ENCODE data around the gene TNFRSF18.

Gene TNFRSF18

DNA sequence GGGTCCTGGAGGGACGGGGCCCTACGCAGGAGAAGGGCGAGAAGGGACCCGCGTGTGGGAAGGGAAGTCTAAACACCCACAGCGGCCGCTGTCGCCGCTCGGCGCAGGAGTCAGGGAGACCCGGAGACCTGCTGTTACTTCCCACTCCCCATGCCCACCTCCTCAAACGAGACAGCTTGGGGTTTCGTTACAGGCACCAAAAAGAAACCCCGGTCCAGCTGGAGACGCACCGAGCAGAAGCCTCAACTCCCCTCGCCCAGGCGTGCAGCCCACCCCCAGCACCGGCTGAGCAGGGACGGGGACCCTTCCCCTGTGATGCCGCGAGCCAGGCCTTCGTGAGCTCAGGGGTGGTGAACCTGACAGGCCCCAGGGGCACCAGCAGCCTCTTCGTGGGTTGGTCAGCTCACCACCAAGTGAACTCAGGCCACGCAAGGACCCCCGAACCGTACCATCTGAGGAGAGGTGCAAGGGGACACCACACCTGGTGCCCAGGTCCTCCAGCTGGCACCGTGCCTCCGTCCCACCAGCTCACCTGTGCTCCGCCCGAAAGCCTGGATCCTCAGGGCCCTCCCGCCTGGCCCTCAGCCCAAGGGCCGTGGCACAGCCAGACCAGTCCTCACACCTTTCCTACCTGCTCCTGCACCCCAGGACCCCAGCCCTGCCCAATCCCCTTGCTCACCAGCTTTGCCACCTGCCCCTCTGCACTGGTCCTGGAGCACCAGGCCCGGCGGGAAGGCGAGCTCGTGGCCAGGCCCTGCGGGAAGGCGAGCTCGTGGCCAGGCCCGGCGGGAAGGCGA, 20.4 kb upstream of the TNFRSF18 start:
- no peak for DNase-seq

DNA sequence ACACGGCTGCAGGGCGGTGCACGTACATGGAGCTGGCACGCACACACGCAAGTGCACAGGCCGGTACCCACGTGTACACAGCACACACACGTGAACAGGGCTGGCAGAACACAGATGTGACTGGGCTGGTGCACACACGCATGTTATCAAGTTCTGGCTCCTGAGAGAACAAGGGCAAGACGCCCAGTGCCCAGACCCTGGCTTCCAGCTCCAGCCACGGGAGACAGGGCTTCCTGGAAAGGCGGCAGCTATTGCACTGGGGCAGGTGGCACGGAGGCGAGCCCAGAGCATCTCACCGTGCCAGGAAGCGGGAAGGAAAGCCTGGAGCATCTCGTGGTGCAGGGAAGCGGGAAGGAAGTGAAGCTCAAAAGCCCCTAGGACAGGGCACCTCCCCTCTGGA, 19.5 kb upstream of the TNFRSF18 start:
- no peak for DNase-seq

DNA sequence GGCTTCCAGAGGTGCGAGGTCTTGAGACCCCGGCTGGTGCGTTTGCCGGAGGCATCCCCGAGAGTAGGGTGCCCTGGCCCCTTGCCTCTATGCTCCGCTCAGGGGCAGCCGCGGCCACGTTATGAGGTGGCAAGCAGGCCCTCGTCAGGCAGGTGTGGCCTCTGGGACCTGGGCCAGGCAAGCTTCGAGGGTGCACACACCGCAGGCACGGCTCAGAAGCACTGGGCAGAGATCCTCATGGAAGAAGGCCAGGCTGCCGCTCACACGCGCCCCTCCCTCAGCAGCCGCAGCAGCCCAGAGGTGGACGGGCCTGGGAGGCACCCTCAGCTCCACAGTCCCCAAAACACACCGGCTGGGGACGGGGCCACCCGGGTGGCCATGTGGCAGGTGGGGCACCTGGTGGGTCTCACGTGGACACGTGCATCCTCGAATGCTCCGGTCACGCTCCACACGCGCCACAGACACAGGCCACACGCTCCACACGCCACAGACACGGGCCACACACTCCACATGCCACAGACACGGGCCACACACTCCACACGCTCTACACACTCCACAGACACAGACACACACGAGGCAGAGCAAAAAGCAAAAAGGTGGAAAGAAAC, 18.9 kb upstream of the TNFRSF18 start:
- DNase-seq: no peak

DNA sequence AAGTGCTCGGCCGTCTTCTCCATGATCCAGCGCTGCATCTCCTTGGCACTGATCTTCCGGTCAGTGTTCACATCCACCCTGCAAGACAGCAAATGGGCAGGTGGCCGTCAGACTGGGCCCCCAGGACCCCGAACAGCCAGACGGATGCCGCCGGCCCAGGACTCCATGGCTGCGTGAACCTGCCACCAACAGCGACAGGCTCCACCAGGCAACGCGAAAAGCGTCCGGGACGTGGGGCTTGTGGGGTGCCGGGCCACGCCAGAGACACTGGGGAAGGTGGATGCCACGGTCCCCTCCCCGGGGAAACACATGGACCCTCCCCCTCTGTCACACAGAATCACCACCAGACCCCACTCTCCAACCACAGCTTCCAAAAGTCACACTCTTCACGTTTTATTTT, 17.5 kb upstream of the TNFRSF18 start:
- DNase-seq: no peak

DNA sequence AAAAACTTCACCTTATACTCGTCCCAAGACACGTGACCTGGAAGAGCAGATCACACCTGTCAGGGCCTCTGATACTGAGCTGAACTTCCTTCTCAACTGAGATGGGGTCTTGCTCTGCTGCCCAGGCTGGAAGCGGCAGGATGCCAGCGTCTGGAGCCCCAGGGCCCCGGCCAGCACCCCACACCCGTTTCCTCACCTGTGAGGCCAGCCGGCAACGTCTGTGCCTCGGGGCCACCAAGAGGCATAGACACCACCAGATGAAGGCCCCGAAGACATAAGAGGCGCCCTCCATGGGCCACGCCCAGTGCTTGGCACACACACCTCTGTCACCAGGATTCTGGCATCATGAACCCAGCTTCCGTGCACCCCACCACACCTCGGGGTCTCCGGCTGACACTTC, 16.9 kb upstream of the TNFRSF18 start:
- no peak for DNase-seq

DNA sequence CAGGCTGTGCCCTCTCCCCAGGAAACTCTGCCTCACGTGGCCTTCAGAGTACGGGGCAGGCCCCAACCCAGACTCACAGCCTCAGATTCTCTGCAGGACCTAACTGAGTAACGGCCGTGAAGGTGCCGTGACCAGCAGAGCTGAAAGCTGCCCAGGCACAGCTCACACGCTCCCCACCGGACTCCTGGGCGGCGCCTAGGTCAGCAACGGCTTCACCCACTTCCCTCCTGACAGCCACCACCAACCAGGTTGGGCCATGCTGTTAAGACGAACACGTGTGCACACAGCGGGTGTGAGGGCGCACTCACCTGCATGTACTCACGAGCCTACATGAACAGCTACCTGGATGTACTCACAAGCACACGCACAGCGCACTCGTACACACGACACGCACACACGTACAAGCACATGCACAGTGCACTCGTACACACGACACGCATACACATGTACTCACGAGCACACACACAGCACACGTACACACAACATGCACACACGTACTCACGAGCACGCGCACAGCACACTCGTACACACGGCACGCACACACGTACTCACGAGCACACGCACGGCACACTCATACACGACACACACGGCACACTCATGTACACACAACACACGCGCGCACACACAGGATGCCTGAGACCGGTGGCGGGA, 16.3 kb upstream of the TNFRSF18 start:
- no peak for DNase-seq

DNA sequence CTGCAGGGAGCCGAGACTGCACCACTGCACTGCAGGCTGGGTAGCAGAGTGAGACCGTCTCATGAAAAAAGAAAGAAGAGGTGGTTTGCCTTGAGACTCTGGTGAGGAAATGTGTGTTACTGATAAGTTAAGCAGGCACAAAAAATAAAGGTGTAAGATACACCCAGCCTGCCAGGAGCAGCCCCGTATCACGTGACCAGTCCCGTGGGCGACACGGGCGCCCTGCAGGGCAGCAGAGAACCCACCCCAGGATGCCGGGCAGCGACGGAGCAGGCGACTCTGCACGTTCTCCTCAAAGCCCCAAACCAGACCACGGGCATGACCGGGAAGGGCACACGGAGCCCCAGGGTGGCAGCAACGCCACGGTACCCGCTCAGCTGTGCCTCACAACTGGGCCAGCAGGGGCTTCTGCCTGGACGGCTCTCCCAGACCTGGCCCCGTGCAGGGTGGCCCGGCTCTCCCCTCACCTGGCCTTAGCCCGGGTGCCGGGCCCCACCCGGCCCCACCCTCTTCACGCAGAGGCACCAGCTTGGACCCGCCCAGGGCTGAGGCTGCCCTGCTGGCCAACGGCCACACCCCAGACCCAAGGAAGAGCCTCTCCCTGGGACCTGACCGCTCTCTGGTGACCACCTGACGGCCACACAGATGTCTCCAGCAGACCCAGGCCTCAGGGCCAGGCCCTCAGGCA, 15.6 kb upstream of the TNFRSF18 start:
- no peak for DNase-seq

DNA sequence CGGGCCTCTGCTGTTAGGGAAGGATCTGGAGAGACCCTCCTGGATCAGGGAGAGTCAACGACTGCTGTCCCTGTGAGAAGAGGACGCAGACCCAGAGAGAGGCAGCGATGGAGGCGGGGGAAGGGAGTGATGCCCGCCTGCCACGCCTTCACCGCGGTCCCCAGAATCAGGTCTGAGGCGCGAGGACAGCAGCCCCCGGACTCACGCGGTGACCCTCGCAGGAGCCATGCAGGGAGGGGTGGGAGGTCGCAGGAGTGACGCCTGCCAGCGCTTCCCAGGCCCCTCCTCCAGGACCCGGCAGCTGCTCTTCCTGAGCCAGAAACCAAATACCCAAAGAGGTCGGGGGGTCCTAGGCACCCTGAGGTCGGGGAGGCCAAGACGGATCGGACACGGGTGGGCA, 13.8 kb upstream of the TNFRSF18 start:
- DNase-seq: no peak

DNA sequence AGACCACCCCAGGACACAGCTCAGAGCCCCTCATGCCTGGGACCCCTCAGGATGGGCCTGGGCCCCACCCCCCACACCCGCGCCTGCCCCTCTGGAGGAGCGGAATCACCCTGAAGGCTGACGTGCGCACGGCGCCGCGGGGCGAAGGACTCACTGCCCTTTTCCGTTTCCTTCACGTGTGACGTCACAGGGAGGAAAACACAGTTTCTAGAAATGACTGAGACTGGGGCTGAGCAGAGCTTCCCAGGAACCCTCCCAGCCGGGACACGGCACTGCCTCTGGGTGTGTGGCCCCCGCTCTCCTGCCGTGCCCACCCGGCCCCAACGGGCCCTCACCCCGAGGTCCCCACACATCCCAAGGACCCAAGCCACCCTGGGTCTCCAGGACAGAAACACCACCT, 12.9 kb upstream of the TNFRSF18 start:
- no peak for DNase-seq

DNA sequence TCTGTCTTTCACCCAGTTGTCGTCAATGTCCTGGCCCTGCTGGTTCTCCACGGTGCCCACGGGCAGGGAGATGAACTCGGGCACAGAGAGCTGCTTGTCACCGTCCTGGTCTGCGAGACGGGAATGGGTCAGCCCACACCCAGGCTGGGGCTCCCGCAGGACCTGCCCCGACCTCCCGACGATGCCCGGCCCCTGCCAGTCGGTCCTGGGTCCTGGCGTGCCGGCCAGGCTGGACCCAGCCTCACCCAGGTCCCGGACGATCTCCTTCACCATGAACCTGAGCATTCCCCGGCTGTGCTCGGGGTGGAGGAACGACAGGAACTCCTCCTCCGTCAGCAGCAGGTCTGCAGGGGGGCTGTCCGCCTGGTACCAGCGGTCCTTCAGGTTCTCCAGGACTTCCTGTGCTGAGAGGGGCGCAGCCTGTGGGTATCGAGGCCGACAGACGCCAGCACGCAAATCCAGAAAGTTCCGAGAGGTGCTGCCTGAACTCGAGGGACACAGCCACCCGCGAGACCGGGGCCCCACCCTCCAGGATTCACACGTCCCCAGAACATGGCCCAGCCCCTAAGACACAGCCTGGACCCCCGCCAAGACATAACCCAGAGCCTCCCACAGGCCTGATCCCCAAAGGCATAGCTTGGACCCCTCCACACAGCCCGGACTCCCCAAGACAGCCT, 12.3 kb upstream of the TNFRSF18 start:
- no peak for DNase-seq

DNA sequence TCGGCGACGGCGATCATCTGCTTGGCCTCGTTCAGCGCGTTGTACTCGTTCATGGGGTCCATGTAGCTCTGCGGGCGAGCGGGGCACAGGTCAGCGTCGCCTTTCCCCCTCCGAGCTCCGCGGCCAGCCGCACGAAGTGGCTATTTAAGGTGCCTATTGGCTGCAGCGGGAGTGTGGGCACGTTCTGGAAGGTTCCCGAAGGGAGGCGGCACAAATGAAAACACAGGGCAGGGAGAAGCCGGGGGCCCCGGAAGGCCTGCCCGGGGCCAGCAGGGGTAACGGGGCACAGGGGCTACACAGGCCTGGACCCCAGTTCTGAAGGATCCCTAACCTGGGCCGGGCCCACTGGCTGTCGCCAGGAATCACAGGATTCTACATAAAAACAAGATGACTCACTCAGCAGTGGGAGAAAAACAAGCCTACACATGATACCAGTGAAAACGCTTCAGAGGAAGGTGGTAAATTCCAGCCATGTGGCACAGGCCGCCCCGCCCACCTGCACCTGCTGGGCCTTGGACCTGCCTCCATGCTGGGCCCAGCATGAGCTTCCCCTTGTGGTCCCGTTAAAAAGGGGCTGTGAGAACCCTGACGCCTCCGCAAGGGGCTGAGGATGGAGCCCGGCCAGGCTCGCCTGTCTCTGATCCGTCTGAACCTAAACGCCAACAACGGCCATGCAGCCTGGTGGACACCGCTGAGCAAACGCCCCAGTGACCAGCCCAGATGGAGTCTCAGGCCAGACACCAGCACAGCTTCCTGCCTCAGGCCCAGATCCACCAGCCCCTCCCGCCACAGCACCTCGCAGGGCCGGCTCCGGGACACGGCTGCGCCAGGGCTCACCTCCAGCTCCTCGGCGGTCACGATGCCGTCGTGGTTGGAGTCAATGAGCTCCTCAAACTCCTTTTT, 11.5 kb upstream of the TNFRSF18 start:
- no peak for DNase-seq

DNA sequence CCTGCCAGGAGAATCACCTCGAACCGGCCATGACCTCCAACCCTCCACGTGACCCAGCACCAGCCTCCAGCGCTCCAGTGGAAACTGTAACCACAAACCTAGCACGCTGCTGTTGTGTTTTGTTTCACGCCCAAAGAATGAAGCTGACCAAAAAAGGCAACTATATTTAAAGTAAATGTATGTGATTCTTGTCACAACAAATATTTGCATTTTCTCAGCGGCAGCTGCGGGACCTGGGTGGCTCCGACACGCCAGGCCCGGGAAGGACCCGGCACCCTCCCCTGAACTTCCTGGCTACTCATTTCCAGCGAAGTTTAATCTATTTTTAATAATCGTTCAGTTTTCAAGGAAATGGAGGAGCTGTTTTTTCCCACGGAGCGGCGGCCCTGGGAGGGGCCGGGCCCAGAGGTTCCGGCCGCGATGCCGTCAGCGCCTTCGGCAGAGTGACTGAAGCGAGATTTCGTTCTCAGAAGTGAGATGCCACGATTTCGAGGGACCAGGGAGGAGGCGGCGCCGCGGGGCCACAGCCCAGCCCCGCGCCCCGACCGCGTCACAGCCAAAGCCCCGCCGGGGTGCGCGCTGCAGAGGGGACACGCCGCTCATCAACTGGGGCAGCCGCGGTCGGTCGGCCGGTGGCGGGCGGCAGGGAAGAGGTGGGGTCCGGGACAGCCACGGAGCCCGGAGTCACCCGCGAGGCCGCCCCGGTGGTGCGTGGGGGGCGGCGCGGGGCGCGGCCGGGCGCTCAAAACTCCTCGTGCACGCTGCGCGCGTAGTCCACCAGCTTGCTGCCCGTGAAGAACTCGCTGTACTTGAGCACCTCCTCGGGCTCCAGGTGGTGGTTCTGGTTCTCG, 10.6 kb upstream of the TNFRSF18 start:
- no peak for DNase-seq

DNA sequence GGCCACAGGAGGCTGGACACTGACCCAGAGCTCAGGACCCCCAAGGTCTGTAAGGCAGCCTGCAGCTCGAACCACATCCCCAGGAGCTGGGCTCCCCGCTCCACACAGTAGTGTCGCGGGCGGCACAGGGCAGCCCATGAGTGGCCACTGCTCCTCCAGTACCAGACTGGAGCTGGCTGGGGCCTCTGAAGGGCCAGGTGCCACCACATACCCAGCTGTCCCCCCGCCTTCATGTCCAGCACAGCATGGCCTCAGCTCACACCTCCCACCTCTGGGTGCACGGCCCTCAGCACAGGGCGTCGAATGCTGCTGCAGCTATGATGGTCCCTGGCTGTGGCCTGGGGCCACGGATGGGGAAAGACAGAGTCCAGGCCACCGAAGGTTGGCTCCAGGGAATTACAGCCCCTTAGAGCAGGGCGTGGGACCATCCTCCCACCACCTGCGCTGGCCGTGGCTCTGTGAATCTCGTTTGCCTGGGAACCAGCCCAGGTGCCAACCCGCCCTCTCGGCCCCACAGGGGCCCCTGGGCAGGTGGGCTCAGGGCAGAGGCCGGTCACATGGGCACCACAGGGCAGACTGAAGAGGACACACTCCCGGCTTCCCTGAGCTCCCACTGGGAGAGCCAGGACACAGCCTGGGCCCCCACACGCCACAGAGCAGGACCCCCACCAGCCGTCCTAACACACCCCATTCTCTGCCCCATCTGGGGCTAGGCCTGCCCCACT, 9.7 kb upstream of the TNFRSF18 start:
- no peak for DNase-seq

DNA sequence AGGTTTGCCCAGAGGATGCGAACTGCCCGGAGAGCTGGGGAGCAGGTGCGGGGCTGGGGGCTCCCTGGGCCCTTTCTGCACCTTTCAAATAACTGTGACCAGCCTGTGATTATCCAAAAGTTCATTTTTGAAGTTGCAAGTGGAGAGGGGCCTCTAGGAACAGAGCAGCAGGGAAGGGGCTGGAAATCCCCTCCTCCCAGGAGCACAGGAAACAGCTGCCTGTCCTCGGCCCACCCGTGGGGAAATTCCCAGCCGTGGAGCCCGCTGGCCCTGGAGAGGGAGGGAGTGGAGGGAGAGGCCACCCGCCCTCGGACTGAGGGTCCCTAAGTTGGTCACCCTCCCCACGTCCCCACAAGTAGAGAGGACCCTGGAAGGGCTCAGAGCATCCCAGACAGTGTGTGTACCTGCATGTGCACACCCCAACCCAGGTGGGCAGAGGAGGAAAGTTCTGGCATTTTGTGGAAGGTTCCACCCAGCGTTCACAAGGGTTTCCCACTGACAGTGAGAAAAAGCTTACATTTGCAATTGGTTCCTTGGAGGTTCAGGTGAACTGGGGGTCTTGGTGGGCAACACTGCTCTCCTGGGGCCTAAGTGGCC, 8.8 kb upstream of the TNFRSF18 start:
- DNase-seq: no peak

DNA sequence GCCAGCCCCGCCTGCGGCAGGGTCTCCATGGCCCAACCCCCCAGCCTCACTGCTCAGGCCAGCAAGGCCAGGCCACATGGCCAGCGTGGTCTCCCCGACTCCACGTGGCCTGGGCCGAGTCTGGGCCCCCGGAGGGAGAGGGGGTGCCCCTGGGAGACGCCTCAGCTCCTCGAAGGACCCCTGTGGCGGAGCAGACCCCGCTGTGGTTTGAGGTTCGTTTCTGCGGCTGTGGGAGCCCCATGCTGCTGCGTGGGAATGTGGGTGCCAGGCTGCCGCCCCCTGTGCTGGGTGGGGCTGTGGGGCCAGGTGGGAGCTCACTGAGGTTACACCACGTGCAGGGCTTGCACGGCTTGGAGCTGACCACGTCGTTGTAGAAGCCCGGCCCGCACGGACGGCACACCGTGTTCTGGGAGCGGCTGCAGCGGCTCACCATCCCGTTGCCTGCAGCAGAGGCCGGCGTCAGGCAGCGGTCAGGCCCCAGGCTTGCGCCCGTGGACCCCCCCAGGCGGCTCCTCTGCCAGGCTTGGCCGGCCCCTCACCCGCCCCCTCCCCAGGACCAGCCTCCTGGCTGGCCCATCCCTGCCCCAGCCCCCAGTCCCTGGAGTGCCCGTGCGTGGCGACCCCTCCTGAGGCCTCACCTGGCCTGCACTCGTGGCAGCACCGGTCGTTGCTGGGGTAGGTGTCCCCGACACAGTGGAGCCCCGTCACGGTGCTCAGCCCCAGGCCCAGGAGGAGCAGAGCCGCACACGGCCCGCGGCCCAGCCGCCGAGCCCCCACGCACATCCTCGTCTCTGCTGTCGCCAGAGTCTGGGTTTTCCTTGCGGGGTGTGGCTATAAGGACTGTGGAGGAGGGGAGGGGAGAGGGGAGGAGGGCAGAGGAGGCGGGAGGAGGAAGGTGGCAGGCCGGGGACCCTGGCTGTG, 7.2 kb upstream of the TNFRSF18 start, which contains the start of gene TNFRSF4:
Gene TNFRSF4 (minus strand): TSS at position 809 of the 921 bp plus-strand sequence. CDS start 26 bp downstream, at position 783.
- no peak for DNase-seq

DNA sequence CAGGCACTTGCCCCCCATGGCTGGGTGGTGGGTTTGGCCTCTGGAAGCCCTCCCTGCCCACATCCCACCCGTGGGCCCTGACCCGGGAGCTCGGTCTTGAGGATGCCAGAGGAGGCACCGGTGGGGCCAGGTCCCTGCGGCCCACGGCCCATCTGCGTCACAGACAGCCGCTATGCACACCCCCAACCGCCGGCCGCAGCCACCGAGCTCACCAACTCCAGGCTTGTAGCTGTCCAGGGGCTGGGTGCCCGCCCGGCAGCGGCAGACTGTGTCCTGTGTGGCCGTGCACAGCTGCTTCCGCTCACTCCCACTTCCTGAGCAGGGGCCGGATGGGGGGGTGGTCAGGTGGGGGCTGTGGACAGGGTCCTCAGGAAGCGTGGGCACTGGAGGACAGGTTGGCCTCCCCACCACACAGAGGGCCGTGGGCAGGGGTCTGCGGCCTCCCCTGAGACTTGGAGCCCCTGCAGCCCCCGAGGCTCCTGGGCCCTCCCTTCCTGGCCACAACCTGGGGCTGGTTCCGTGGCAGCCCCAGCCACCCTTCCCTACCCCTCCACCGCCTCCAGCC, 6.5 kb upstream of the TNFRSF18 start:
- DNase-seq: no peak

DNA sequence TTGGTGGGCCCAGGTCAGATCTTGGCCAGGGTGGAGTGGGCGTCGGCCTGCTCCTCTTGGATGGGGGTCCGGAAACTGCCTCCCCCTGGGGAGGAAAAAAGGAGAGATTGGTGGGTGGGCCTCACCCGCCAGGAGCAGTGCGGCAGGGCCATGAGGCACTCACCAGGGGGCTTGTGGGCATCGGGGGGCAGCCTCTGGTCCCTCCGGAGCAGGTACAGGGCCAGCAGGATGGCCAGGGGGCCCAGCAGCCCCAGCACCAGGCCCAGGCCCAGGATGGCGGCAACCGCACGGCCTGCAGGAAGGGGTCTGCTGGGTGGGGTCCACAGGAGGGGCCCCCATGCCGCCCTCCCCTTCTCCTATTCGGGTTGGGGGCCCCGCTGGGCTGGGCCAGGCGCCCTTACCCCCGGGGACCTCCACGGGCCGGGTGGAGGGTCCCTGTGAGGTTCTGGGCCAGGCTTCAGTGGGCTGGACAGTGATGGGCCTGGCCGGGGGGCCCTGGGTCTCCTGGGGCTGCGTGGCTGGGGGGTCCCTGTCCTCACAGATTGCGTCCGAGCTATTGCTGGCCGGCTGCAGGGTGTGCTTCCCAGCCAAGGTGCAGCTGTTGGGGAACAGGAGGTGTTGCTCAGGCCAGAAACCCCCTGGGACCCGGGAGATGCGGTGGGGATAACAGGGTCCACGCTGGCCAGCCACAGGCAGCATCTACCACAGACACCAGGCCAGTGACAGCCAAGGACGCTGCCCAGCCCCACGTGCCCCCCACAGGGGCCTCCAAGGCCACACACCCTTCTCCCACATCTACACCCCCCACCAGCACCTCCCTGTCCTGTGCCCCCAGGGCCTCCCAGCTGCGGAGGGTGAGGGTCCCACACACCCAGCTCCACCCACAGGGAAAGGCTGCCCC, 5.4 kb upstream of the TNFRSF18 start:
- no peak for DNase-seq

Data from NCI-H187 treated with DMSO at 0.1 percent for 48 hours (cell line).